Neural progenitor cell (in vitro differentiated cells): ENCODE measurements around the gene SNX4.

ENCODE experiments used
- CTCF ChIP-seq: fragments of 200-600 bp; sonication (generic); IDR thresholded peaks from 2 replicates; pipeline ENCODE4 v1.5.1; 2017; ENCODE audit warnings: antibody characterized with exemption, mild to moderate bottlenecking
- EZH2 ChIP-seq: fragments of 200-600 bp; sonication (generic); IDR thresholded peaks from 2 replicates; pipeline ENCODE4 v1.6.1; 2017; ENCODE audit warnings: antibody characterized with exemption, mild to moderate bottlenecking, moderate library complexity

- TF ChIP-seq EZH2, result no peak
- no peak for TF ChIP-seq CTCF
Observed at GRCh38 chr3:125513490-125514115, 6.4 kb downstream of the SNX4 start.
